Parathyroid adenoma (tissue), 2 donors: ENCODE measurements around the gene GAS6.

Experiments
- H2AFZ ChIP-seq: fragments of 300-600 bp; sonication (generic); one replicate; pipeline ENCODE4 v1.7.0; 2017; ENCODE audit warnings: antibody characterized with exemption, mild to moderate bottlenecking
- H3K27ac ChIP-seq: fragments of 300-600 bp; sonication (generic); one replicate; pipeline ENCODE4 v1.7.0; 2017
- H3K27me3 ChIP-seq: fragments of 300-600 bp; sonication (generic); one replicate; pipeline ENCODE4 v1.7.0; 2017; ENCODE audit warnings: low read length; ENCODE audit not compliant: control insufficient read depth, insufficient read depth
- H3K36me3 ChIP-seq: fragments of 300-600 bp; sonication (generic); one replicate; pipeline ENCODE4 v1.7.0; 2017; ENCODE audit warnings: low read length; ENCODE audit not compliant: control insufficient read depth, insufficient read depth
- H3K4me1 ChIP-seq: fragments of 300-600 bp; sonication (generic); one replicate; pipeline ENCODE4 v1.7.0; 2017; ENCODE audit warnings: control low read depth
- H3K4me2 ChIP-seq: fragments of 300-600 bp; sonication (generic); one replicate; pipeline ENCODE4 v1.7.0; 2017; ENCODE audit warnings: low read length
- H3K4me3 ChIP-seq: fragments of 300-600 bp; sonication (generic); one replicate; pipeline ENCODE4 v1.7.0; 2017; ENCODE audit warnings: low read depth, low read length
- H3K79me2 ChIP-seq: fragments of 300-600 bp; sonication (generic); one replicate; pipeline ENCODE4 v1.7.0; 2017; ENCODE audit warnings: control low read depth
- H3K9ac ChIP-seq: fragments of 300-600 bp; sonication (generic); one replicate; pipeline ENCODE4 v1.7.0; 2017; ENCODE audit warnings: mild to moderate bottlenecking
- H3K9me3 ChIP-seq: fragments of 300-600 bp; sonication (generic); one replicate; pipeline ENCODE4 v1.7.0; 2017; ENCODE audit warnings: low read length; ENCODE audit not compliant: control insufficient read depth
- CTCF ChIP-seq: fragments of 300-600 bp; sonication (generic); IDR thresholded peaks from one replicate; pipeline ENCODE4 v1.7.0; 2017; ENCODE audit warnings: antibody characterized with exemption, mild to moderate bottlenecking
- donor health status: primary hyperparathyroidism.

Gene GAS6

GRCh38 chr13:113856716-113857065 lies 7.2 kb downstream of the GAS6 start:
- Histone ChIP-seq H3K79me2 (peaks cover 20% of the 10 kb centered on the region), H3K9ac (no peak overlapping the region), H3K27me3 (no peaks in the 10 kb centered on the region), H3K4me2 (no peak overlapping the region), H3K36me3 (no peaks in the 10 kb centered on the region), H3K4me3 (no peak overlapping the region), H2AFZ (no peak overlapping the region), H3K27ac (no peak overlapping the region), H3K4me1 (no peaks in the 10 kb centered on the region), H3K9me3 (no peaks in the 10 kb centered on the region)
- no peak for TF ChIP-seq CTCF

- no peak overlapping the region for H3K4me2 ChIP-seq
- H3K79me2 ChIP-seq: peaks cover 20% of the 10 kb centered on the region
- no peaks in the 10 kb centered on the region for H3K36me3 ChIP-seq
- no peaks in the 10 kb centered on the region for H3K27me3 ChIP-seq
- no peaks in the 10 kb centered on the region for H3K9me3 ChIP-seq
- no peak overlapping the region for H3K9ac ChIP-seq
- no peak overlapping the region for H3K4me3 ChIP-seq
- no peak overlapping the region for H3K27ac ChIP-seq
- TF ChIP-seq CTCF: no peak
- no peak overlapping the region for H2AFZ ChIP-seq
- H3K4me1 ChIP-seq: no peaks in the 10 kb centered on the region
Observed at GRCh38 chr13:113855931-113856715, 7.8 kb downstream of the GAS6 start.

GRCh38 chr13:113855012-113855921 lies 8.6 kb downstream of the GAS6 start:
- no peak for TF ChIP-seq CTCF
- no peak overlapping the region for H2AFZ ChIP-seq
- H3K4me3 ChIP-seq: no peak overlapping the region
- H3K27ac ChIP-seq: no peak overlapping the region
- H3K79me2 ChIP-seq: peaks cover 28% of the 10 kb centered on the region
- H3K4me1 ChIP-seq: no peaks in the 10 kb centered on the region
- no peaks in the 10 kb centered on the region for H3K36me3 ChIP-seq
- no peak overlapping the region for H3K4me2 ChIP-seq
- no peaks in the 10 kb centered on the region for H3K27me3 ChIP-seq
- H3K9ac ChIP-seq: no peak overlapping the region
- H3K9me3 ChIP-seq: no peaks in the 10 kb centered on the region

GRCh38 chr13:113854238-113855011 lies 9.5 kb downstream of the GAS6 start:
- H3K4me3 ChIP-seq: no peak overlapping the region
- no peaks in the 10 kb centered on the region for H3K4me1 ChIP-seq
- no peaks in the 10 kb centered on the region for H3K36me3 ChIP-seq
- no peaks in the 10 kb centered on the region for H3K9me3 ChIP-seq
- peak overlapping the region; percentile 19 for H3K27ac ChIP-seq
- peaks cover 30% of the 10 kb centered on the region for H3K79me2 ChIP-seq
- H3K27me3 ChIP-seq: no peaks in the 10 kb centered on the region
- H3K9ac ChIP-seq: no peak overlapping the region
- H3K4me2 ChIP-seq: no peak overlapping the region
- TF ChIP-seq CTCF: no peak
- H2AFZ ChIP-seq: no peak overlapping the region
